Measurements from ENCODE around the gene CDH23.

Gene CDH23

DNA sequence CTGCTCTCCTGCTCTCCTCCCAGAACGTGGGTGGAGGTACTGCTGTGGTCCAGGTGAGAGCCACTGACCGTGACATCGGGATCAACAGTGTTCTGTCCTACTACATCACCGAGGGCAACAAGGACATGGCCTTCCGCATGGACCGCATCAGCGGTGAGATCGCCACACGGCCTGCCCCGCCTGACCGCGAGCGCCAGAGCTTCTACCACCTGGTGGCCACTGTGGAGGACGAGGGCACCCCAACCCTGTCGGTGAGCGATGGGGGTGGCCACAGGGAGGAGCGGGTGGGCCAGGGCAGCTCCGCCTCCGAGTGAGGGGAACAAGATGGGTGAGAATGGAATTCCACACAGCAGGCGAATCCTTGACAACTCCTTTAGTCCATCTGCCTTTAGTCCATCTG is 345.0 kb downstream of the CDH23 start:
- Mint-ChIP-seq H3K27ac (peak overlapping the region; percentile 78), H3K36me3 (ENCODE audit: low read depth) (peaks cover 10% of the 10 kb centered on the region), H3K4me3 (peak overlapping the region; percentile 51), H3K4me1 (ENCODE audit: low read depth) (peaks cover 77% of the 10 kb centered on the region), H3K9me3 (peaks cover 6% of the 10 kb centered on the region), H3K27me3 (ENCODE audit: low read depth) (no peaks in the 10 kb centered on the region)

DNA sequence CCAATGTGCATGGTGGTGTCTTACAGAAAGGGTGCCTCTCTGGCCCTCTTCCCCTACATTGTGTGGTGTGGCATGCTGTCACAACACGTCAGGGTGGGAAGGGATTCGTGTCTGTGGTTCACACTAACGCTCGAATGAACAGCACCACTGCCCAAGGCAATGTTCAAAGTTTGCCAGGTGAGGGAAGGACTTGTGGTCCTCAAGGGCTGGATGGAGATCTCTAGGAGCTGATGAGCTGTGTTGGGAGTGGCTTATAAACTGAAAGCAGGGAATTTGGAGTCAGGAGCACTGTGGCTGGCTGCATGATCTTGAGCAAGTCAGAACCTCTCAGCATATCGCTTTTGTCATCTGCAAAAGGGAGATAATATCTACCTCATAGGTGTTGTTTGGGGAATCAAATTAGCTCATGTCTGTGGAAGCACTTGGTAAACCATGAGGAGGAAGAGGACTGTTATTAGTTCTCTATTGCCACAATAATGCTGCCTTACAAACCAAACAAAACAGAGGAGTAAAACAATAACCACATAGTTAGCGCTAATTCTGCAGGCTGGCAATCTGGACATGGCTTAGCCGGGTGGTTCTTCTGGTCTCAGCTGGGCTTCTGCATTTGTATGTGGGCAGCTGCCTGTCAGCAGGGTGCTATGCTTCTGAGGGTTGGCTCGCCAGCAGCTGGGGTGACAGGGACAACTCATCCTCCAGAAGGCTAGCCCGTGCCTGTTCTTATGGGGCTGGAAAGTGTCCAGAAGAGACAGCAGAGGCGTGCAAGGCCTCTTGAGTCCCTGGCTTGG is 345.8 kb downstream of the CDH23 start:
- Mint-ChIP-seq H3K36me3 (ENCODE audit: low read depth) (peaks cover 11% of the 10 kb centered on the region), H3K27me3 (ENCODE audit: low read depth) (no peaks in the 10 kb centered on the region), H3K9me3 (peaks cover 6% of the 10 kb centered on the region), H3K4me3 (peak overlapping the region; percentile 36), H3K4me1 (ENCODE audit: low read depth) (peaks cover 78% of the 10 kb centered on the region), H3K27ac (peak overlapping the region; percentile 78)

DNA sequence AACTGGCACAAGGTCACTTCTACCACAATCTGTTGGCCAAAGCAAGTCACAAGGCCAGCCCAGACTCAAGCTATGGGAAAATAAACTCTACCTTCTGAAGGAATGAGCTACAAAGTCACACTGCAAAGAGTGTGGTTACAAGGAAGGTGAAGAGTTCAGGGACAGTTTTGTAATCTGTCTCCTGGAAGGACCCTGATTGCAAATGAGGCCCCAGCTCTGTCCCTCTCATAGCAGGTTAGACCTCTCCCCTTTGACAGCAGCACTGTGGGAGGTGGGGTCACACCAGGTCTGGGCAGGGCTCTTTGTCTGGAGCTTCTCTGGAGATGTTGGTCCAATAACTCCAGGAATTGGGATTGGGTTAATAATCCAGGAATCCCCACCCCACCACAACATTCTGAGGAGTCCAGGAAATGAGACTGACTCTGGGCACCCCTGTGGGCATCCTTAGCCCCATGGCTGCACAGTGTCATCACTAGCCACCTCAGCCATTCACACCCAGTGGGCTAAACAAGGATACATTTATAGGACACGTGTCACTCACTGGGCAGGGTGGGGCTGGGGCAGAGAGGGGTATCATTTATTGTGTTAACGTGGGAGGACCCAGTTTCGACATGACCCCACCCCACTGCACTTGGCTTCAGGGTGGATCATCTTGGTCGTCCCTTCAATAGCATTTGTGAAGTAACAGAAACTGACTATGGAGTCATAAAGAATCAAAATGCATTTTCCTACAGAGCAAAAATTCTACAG is 346.5 kb downstream of the CDH23 start:
- Mint-ChIP-seq H3K27me3 (ENCODE audit: low read depth) (no peaks in the 10 kb centered on the region), H3K4me1 (ENCODE audit: low read depth) (peaks cover 76% of the 10 kb centered on the region), H3K36me3 (ENCODE audit: low read depth) (peaks cover 14% of the 10 kb centered on the region), H3K27ac (peak overlapping the region; percentile 78), H3K4me3 (no peak overlapping the region), H3K9me3 (peaks cover 6% of the 10 kb centered on the region)

DNA sequence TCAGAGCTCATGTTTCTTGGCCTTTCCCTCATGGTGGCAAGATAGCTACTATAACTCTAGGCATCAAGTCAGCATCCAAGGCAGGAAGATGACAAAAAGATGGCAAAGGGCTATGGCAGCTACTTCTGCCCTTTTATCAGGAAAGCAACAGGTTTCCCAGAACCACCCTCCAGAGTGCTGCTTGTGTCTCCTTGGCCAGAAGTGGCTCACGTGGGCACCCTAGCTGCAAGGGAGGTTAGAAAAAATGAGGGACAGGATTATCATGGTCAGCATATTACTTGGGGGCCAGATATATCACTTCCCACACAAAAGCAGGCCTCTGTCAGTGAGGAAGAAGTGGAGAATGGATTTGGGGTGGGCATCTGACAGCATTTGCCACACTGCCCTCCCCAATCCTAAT is 347.1 kb downstream of the CDH23 start:
- Mint-ChIP-seq H3K27me3 (ENCODE audit: low read depth) (no peaks in the 10 kb centered on the region), H3K9me3 (peaks cover 6% of the 10 kb centered on the region), H3K4me1 (ENCODE audit: low read depth) (peaks cover 80% of the 10 kb centered on the region), H3K4me3 (no peak overlapping the region), H3K36me3 (ENCODE audit: low read depth) (peaks cover 18% of the 10 kb centered on the region), H3K27ac (no peak overlapping the region)

DNA sequence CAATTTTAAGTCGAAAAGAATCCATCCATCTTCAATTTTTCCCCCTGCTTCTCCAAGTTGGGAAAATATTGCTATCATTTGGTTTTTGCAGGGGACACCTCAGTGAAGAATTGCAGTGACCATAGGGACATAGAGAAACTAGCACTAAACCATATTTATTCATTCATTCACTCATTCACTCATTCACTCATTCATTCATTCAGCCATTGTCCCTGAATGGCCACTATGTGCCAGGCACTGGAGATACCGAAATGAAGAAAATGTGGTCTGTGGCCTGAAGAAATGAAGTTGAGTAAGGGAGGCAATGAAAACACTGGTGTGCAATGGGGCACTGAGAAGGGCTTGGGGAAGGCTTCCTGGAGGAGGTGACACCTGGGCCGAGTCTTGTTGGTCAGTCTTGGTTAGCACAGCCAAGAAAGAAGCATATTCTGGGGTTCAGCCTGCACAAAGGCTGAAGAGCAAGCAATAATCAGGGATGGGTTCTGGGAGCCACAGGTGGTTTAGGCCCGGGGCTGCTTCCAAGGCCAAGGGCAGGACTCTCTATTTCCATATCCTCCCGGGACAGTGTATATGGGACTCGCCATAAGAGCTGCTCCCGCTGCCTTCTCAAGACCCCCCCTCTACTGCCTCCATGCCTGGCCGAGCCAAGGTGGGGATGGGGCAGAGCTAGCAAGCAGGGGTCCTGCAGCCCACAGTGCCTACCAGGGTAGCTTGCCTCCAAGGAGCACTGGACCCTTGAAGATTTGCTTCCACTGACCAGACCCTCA is 348.4 kb downstream of the CDH23 start:
- Mint-ChIP-seq H3K9me3 (peaks cover 6% of the 10 kb centered on the region), H3K27me3 (ENCODE audit: low read depth) (no peaks in the 10 kb centered on the region), H3K4me3 (no peak overlapping the region), H3K27ac (peak overlapping the region; percentile 52), H3K4me1 (ENCODE audit: low read depth) (peaks cover 90% of the 10 kb centered on the region), H3K36me3 (ENCODE audit: low read depth) (peaks cover 25% of the 10 kb centered on the region)

DNA sequence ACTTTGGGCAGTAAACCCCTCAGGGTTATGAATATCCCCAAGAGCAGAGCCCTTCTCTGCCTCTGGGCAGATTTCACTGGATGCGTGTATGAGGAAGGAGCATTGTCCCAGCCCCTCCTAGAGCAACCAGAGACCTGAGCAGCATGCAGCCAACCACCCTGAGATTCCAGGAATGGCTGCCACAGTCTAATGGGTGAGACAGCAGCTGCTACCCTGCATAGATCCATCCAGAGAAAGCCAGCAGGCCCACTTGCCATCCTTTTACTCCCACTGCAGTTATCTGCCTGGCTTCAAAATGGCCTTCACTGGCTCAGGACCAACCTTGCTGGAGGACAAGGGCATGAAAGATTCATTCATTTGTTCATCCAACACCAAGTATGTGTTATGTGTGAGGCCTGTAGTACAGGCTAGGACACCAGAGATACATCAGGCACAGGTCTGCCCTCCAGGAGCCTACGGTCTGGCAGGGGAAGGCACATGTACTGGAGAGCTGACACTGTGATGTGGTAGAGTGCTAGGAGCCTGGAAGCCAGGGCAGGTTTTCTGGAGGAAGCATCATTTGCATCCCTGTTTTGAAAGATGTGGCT is 349.0 kb downstream of the CDH23 start:
- peaks cover 31% of the 10 kb centered on the region for H3K36me3 Mint-ChIP-seq (ENCODE audit: low read depth)
- no peaks in the 10 kb centered on the region for H3K27me3 Mint-ChIP-seq (ENCODE audit: low read depth)
- H3K4me1 Mint-ChIP-seq (ENCODE audit: low read depth) = peaks cover 92% of the 10 kb centered on the region
- H3K4me3 Mint-ChIP-seq = peak overlapping the region; percentile 25
- peak overlapping the region; percentile 97 for H3K27ac Mint-ChIP-seq
- H3K9me3 Mint-ChIP-seq = peaks cover 6% of the 10 kb centered on the region

DNA sequence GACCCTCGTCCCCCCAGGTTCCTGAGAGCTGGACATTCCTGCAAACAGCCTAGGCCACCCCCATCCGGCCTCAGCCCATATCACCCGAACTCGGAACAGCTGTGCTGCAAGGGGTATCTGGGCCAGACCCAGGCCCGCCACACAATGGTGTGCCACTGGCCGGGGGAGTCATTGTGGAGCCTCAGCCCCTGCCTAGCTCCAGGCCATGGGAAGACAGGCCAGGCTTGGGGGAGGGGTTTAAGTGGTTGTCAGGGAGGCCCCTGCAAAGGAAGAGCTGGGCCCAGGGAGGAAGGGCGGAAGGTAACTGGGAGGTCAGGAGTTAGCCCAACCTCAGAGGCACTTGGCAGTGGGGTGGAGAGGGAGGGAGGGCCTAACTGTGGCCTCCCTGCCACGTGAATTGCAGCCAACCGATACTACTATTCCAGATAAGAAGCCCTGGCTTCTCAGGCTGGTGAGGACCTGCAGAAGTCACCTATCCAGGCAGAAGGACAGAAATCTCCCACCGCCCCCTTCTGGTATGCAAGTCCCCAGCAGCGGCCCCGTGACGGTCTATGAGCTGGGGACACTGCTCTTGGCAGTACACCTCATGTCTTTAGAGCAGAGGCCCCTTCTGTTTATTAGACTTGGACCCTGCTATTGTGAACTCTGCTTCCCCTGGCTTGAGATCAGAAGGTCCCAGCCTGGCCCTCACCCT is 349.8 kb downstream of the CDH23 start:
- Mint-ChIP-seq H3K27me3 (ENCODE audit: low read depth) (no peaks in the 10 kb centered on the region), H3K36me3 (ENCODE audit: low read depth) (peaks cover 35% of the 10 kb centered on the region), H3K9me3 (peaks cover 6% of the 10 kb centered on the region), H3K4me3 (no peak overlapping the region), H3K27ac (peak overlapping the region; percentile 97), H3K4me1 (ENCODE audit: low read depth) (peaks cover 87% of the 10 kb centered on the region)

DNA sequence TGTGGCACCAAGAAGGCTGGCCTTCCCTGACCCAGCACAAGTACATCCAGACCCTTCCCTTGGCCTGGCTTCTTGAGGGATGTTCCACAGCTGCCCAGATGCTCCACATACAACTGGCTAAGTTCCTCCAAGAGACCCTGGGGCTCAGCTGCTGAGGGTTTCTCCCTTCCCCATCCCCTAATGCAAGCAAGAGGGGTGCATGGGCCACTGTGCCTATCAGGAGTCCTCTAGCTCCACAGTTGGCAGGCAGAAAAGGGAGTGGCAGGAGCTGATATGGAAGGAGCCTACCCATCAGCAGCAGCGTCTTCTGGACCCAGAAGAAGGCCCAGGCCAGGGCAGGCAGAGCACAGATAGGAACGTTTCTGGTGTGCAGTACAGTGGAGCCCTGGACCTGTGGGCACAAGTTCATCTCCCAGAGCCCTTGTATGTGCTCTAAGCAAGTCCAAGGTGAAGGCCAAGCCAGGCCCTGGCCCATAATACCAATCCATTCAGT is 350.4 kb downstream of the CDH23 start:
- Mint-ChIP-seq H3K27me3 (ENCODE audit: low read depth) (no peaks in the 10 kb centered on the region), H3K27ac (peak overlapping the region; percentile 97), H3K36me3 (ENCODE audit: low read depth) (peaks cover 39% of the 10 kb centered on the region), H3K9me3 (peaks cover 6% of the 10 kb centered on the region), H3K4me3 (peak overlapping the region; percentile 12), H3K4me1 (ENCODE audit: low read depth) (peaks cover 87% of the 10 kb centered on the region)

DNA sequence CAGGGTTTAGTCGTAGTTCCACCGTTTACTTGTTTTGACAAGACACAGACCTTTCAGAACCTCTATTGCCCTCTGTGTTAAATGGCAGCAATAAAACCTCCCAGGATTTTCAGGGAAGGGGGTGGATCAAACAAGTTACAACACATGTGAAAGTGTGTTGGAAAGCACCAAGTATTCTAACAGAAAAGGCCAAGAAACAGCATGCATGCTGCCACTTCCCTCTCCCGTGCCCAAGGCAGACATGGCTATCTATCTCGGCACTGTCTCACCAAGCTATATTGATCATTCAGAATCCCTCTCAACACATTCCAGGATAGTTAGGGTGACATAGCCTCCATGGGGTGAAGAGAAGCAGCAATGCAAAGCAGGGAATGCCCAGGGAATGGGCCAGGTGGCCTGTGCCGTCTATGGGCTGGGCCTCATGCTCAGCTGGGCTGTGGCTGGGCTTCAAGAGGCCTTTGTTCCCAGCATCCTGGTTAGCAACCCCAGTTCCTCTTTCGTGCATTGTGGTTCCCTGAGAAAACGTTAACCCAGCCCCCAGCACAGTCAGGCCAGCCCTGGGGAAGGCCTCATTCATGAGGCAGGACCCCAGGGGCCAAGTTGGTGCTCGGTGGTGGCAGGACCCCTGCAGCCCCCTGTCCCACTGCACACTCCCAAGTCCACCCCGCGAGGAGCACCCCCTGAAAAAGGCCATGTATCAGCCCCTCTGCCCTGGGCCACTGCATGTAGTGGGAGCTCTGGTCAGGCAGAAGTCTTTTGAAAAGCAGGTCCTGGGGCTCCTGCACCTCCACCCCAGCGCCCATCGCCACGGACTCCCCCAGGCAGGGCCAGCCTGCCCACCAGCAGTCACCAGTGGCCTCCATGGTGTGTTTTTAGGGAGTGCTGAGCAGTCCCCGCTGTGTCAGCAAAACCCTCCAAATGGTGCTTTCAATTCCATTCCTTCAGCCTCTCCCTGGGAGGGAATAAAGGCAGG is 351.1 kb downstream of the CDH23 start:
- Mint-ChIP-seq H3K4me1 (ENCODE audit: low read depth) (peaks cover 87% of the 10 kb centered on the region), H3K36me3 (ENCODE audit: low read depth) (peaks cover 42% of the 10 kb centered on the region), H3K9me3 (peaks cover under 1% of the 10 kb centered on the region), H3K27me3 (ENCODE audit: low read depth) (no peaks in the 10 kb centered on the region), H3K4me3 (peak overlapping the region; percentile 66), H3K27ac (peak overlapping the region; percentile 97)

DNA sequence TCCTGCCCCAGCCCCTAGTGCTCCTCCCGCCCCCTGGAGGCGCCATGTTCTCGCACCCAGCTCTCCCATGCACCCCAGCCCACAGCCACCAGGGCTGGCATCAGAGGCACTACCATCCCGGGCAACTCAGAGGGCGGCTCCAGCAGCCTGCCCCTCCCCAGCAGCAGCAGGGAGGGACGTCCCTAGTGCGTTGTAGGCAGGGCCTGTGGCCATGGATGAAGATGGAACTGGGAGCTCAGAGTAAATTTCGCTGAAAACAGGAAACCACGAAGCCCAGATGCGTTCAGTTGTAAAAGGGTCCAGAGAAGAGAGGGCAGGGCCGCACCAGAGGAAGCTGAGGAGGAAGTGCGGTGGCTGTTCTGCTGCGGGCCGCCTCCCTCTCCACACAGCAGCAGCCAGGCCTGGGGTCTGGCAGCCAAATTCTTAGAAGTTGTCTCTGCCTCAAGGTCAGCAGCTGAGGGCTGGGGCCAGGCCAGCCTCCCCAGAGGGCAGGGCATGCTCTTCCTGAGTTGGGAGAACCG is 352.0 kb downstream of the CDH23 start:
- Mint-ChIP-seq H3K4me3 (peak overlapping the region; percentile 66), H3K27ac (peak overlapping the region; percentile 97), H3K27me3 (ENCODE audit: low read depth) (no peaks in the 10 kb centered on the region), H3K36me3 (ENCODE audit: low read depth) (peaks cover 49% of the 10 kb centered on the region), H3K4me1 (ENCODE audit: low read depth) (peaks cover 87% of the 10 kb centered on the region), H3K9me3 (no peaks in the 10 kb centered on the region)

DNA sequence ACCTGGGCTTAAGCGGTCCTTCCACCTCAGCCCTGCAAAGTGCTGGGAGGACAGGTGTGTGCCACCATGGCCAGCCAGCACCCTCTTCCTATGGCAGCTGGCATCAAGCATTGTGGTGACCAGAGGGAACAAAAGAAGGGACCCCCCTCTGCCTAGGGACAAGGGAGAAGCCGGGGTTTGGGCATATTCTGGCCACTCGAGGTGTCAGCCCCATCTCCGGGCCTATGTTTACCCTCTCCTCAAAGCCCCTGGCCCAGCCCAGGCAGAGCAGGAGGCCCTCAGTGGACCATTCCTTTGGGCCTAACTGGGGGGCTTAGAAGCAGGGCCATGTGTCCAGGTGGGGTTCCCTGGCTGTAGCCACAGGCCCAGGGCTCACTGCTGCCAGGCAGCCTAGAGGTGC is 352.7 kb downstream of the CDH23 start:
- Mint-ChIP-seq H3K27me3 (ENCODE audit: low read depth) (no peaks in the 10 kb centered on the region), H3K27ac (peak overlapping the region; percentile 97), H3K9me3 (no peaks in the 10 kb centered on the region), H3K4me3 (peak overlapping the region; percentile 66), H3K4me1 (ENCODE audit: low read depth) (peaks cover 91% of the 10 kb centered on the region), H3K36me3 (ENCODE audit: low read depth) (peaks cover 49% of the 10 kb centered on the region)

DNA sequence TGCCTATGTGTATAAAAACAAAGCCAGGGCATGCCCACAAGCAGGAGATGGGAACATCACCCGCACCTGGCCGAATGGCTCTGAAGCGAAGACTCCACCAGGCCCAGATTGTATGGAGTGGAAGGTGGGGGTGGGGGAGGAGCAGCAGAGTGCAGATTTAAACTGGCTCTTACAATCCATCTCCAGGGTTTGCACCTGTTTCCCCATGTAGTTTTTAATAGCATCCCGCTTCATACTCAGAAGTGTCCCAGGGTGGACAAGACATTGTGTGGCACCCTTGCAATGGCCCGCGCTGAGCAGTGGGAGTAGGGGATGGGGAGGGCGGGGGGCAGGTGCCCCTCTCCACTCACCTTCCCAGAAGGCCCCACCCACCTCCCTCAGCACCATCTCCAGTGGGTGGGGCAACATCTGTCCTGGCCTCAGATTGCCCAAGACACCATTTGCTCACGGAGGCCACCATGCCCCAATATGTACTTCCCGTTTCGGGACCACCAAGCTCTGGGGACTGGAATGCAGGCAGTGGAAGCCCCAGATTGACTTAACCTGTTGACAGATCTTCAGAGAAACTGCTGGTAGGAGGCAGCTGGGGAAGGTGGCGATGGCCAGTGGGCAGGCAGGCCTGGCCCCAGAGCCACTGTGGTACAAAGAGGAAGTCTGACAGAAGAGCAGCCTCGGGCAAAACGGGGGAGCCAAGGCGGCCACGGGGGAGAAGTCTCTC is 353.6 kb downstream of the CDH23 start:
- Mint-ChIP-seq H3K27me3 (ENCODE audit: low read depth) (no peaks in the 10 kb centered on the region), H3K27ac (peak overlapping the region; percentile 97), H3K36me3 (ENCODE audit: low read depth) (peaks cover 53% of the 10 kb centered on the region), H3K9me3 (no peaks in the 10 kb centered on the region), H3K4me1 (ENCODE audit: low read depth) (peaks cover 89% of the 10 kb centered on the region), H3K4me3 (peak overlapping the region; percentile 57)

All from T-helper 1 cell treated with Interleukin-12 subunit alpha and Interleukin-12 subunit beta and Interleukin-4 antibody, amounts not matched to agents 30 μg/mL and 1 μg/mL, for 36 hours (primary cell).